Measurements from ENCODE around the gene ZNF570.
A peak's percentile ranks its signal among the peaks of the same experiment; 100 is the strongest.

ZNF570 gene

GRCh38 chr19:37468961-37469777, at the start of gene ZNF570:
TSS of gene ZNF570 (plus strand) at chr19:37469356. CDS start at chr19:37470355, 999 bp downstream.
- DNase-seq (ENCODE audit: low read depth): peak; percentile 76

GRCh38 chr19:37452500-37453245, 16.5 kb upstream of the ZNF570 start:
- no peak for DNase-seq (ENCODE audit: low read depth)

GRCh38 chr19:37466277-37466797, 2.8 kb upstream of the ZNF570 start:
- no peak for DNase-seq (ENCODE audit: low read depth)

GRCh38 chr19:37466798-37467607, 2.2 kb upstream of the ZNF570 start, which contains the start of gene ZNF569:
TSS of gene ZNF569 (minus strand) at chr19:37467444. CDS start at chr19:37444921, 22,523 bp downstream.
- peak; percentile 75 for DNase-seq (ENCODE audit: low read depth)

GRCh38 chr19:37467608-37468090, 1.5 kb upstream of the ZNF570 start:
- no peak for DNase-seq (ENCODE audit: low read depth)

- no peak for DNase-seq (ENCODE audit: low read depth)
These were observed 1.1 kb downstream of the ZNF570 start for GRCh38 chr19:37470216-37470615.

- DNase-seq (ENCODE audit: low read depth): no peak
These were observed 3.0 kb downstream of the ZNF570 start for GRCh38 chr19:37472165-37472564.

- no peak for DNase-seq (ENCODE audit: low read depth)
These were observed 15.4 kb downstream of the ZNF570 start for GRCh38 chr19:37484406-37485168.

- DNase-seq (ENCODE audit: low read depth): no peak
These were observed 23.1 kb downstream of the ZNF570 start for GRCh38 chr19:37492213-37492612.

- DNase-seq (ENCODE audit: low read depth): no peak
These were observed 36.8 kb downstream of the ZNF570 start for GRCh38 chr19:37505958-37506386.

- DNase-seq (ENCODE audit: low read depth): peak; percentile 63
These were observed 37.4 kb downstream of the ZNF570 start, which contains the start of gene ZNF793 for GRCh38 chr19:37506387-37507166. TSS of gene ZNF793 (plus strand) at chr19:37506939. CDS start at chr19:37523440, 16,501 bp downstream.

GRCh38 chr19:37507167-37507464, 38.0 kb downstream of the ZNF570 start:
- no peak for DNase-seq (ENCODE audit: low read depth)

- no peak for DNase-seq (ENCODE audit: low read depth)
These were observed 42.0 kb downstream of the ZNF570 start for GRCh38 chr19:37511186-37511585.

- DNase-seq (ENCODE audit: low read depth): no peak
These were observed 42.7 kb downstream of the ZNF570 start for GRCh38 chr19:37511821-37512220.

GRCh38 chr19:37513397-37513796, 44.2 kb downstream of the ZNF570 start:
- no peak for DNase-seq (ENCODE audit: low read depth)

GRCh38 chr19:37519890-37520289, 50.7 kb downstream of the ZNF570 start:
- DNase-seq (ENCODE audit: low read depth): no peak

- DNase-seq (ENCODE audit: low read depth): no peak
These were observed 68.3 kb downstream of the ZNF570 start for GRCh38 chr19:37537391-37537947.
